NT2/D1 (cell line): ENCODE data around the gene ENSA.
"Not testable (repeated sequence)": the region's sequence is repeated elsewhere in the genome, so short reads cannot be mapped to it uniquely, and the experiment has no call there.

ENCODE experiments used
- SUZ12 ChIP-seq: IDR thresholded peaks from 2 replicates; pipeline ENCODE4 v1.6.1; 2011; ENCODE audit not compliant: insufficient read length, insufficient read depth; ENCODE audit errors: extremely low read depth
- YY1 ChIP-seq: IDR thresholded peaks from 2 replicates; pipeline ENCODE4 v1.6.1; 2011; ENCODE audit not compliant: insufficient read length, insufficient read depth
- ZNF274 ChIP-seq: IDR thresholded peaks from 2 replicates; pipeline ENCODE4 v1.6.1; 2011; ENCODE audit warnings: mild to moderate bottlenecking, low read depth, low read length

DNA sequence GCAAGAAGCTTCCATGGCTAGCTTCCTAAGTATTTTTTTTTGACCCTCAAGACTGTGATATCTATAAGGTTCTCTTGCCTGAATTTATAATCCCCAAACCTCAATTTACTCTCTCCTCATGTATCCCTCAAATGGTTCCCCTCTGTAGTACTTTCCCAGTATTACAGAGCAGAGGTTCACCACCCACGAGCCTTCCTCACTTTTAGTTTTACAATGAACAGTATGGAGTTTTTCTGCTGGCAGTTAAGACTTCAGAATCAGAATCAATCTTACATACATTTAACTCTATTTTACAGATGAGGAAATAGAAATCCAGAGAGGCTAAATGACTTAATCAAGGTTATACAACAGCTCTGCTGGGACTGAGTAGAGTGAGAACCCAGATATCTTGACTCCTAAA, 4.9 kb downstream of the ENSA start:
- not testable (repeated sequence) for TF ChIP-seq YY1, ZNF274, SUZ12
